Peyer's patch (tissue), 4 donors: Measurements from ENCODE around the gene GPR65.

ENCODE experiments used
- CTCF ChIP-seq, 6 experiments: fragments of 450-650 bp in 4 of 6; fragments of 200-600 bp in 2 of 6; sonication (generic) in 1 of 6; IDR thresholded peaks; one replicate each; pipeline ENCODE4 v1.5.1; 2017 to 2019; ENCODE audit warnings: antibody characterized with exemption in 6 of 6, mild to moderate bottlenecking in 3 of 6, moderate library complexity in 1 of 6
- POLR2A ChIP-seq, 2 donors: fragments of 450-650 bp; IDR thresholded peaks; one replicate each; pipeline ENCODE4 v1.5.1; 2017; ENCODE audit warnings: antibody characterized with exemption in 2 of 2, mild to moderate bottlenecking in 2 of 2, moderate library complexity in 2 of 2

DNA sequence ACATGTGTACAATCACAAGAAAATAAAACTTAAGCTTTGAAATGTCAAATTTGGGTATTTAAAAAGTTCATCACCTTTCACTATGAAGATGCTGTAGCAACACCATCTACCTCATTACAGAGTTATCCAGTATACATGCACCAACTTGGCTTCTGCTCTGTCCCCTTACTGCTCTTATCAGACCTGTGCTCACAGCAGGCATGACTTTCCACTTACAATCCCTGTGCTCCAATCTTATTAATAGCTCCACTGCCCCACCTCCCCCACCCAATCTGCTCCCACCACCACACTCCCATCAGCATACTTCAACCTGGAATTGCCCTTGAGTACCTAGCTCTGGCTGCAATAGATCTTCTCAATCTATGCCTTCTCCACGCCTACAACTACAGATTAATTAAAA is 25.2 kb upstream of the GPR65 start:
- no peak for TF ChIP-seq CTCF (IDR thresholded peaks at IDR 0.05)
- no peak for TF ChIP-seq POLR2A (IDR thresholded peaks at IDR 0.05)
